ENCODE data around the gene COMMD10. TPM values are rescaled to one million over a fixed set of nuclear protein-coding genes. Genes with fewer than 3 reads are reported as not detected.

Gene COMMD10
- polyA plus RNA-seq, 1 donor from 2014 or later: 23.1 TPM

- Histone ChIP-seq H3K27me3 (ENCODE audit: insufficient read depth, low read depth, low read length) (no peaks in the 10 kb centered on the region), H2AFZ (ENCODE audit: low read depth, low read length) (no peak overlapping the region), H4K20me1 (ENCODE audit: insufficient read depth) (no peaks in the 10 kb centered on the region), H3K27ac (ENCODE audit: low read length) (no peak overlapping the region), H3K9me2 (ENCODE audit: insufficient read depth, low read length) (no peaks in the 10 kb centered on the region), H3K4me2 (ENCODE audit: low read length) (no peak overlapping the region), H3K9ac (ENCODE audit: low read length) (no peak overlapping the region), H3F3A (ENCODE audit: insufficient read depth, low read length, poor library complexity, severe bottlenecking) (no peaks in the 10 kb centered on the region), H3K36me3 (ENCODE audit: insufficient read depth, low read length) (no peaks in the 10 kb centered on the region), H3K4me3 (ENCODE audit: low read length) (no peak overlapping the region), H3K79me2 (replicated peaks; ENCODE audit: insufficient read depth, low read length) (no peaks in the 10 kb centered on the region), H3K9me3 (ENCODE audit: low read length) (no peaks in the 10 kb centered on the region)
- TF ChIP-seq REST (IDR thresholded peaks at IDR 0.05; ENCODE audit: borderline replicate concordance): no peak
- TF ChIP-seq TAF1 (IDR thresholded peaks at IDR 0.05; ENCODE audit: low read depth): no peak
- no peak for TF ChIP-seq CTCF (IDR thresholded peaks at IDR 0.05; ENCODE audit: poor library complexity, severe bottlenecking)
- TF ChIP-seq RAD21 (conservative IDR thresholded peaks at IDR 0.05): no peak
- no peak for TF ChIP-seq EP300 (conservative IDR thresholded peaks at IDR 0.05; ENCODE audit: poor library complexity, severe bottlenecking)
- no peak for TF ChIP-seq SMC3 (conservative IDR thresholded peaks at IDR 0.05; ENCODE audit: poor library complexity)
- no peak for TF ChIP-seq MXI1 (conservative IDR thresholded peaks at IDR 0.05; ENCODE audit: poor library complexity, severe bottlenecking)
- TF ChIP-seq EZH2 (IDR thresholded peaks at IDR 0.05; ENCODE audit: borderline replicate concordance, insufficient read depth, low read length, poor library complexity, severe bottlenecking): no peak
- no peak for TF ChIP-seq POLR2AphosphoS5 (IDR thresholded peaks at IDR 0.05)
Measured at GRCh38 chr5:116159006-116159405, 74.2 kb downstream of the COMMD10 start.

- Histone ChIP-seq H3K4me3 (ENCODE audit: low read length) (no peak overlapping the region), H3K27ac (ENCODE audit: low read length) (no peak overlapping the region), H3K9me3 (ENCODE audit: low read length) (no peaks in the 10 kb centered on the region), H3K9ac (ENCODE audit: low read length) (no peak overlapping the region), H3K4me2 (ENCODE audit: low read length) (no peak overlapping the region), H3K9me2 (ENCODE audit: insufficient read depth, low read length) (no peaks in the 10 kb centered on the region), H3K36me3 (ENCODE audit: insufficient read depth, low read length) (no peaks in the 10 kb centered on the region), H4K20me1 (ENCODE audit: insufficient read depth) (no peaks in the 10 kb centered on the region), H3K27me3 (ENCODE audit: insufficient read depth, low read depth, low read length) (no peaks in the 10 kb centered on the region), H3F3A (ENCODE audit: insufficient read depth, low read length, poor library complexity, severe bottlenecking) (no peaks in the 10 kb centered on the region), H2AFZ (ENCODE audit: low read depth, low read length) (no peak overlapping the region), H3K79me2 (replicated peaks; ENCODE audit: insufficient read depth, low read length) (no peaks in the 10 kb centered on the region)
- no peak for TF ChIP-seq TAF1 (IDR thresholded peaks at IDR 0.05; ENCODE audit: low read depth)
- no peak for TF ChIP-seq RAD21 (conservative IDR thresholded peaks at IDR 0.05)
- TF ChIP-seq CTCF (IDR thresholded peaks at IDR 0.05; ENCODE audit: poor library complexity, severe bottlenecking): no peak
- no peak for TF ChIP-seq EZH2 (IDR thresholded peaks at IDR 0.05; ENCODE audit: borderline replicate concordance, insufficient read depth, low read length, poor library complexity, severe bottlenecking)
- TF ChIP-seq EP300 (conservative IDR thresholded peaks at IDR 0.05; ENCODE audit: poor library complexity, severe bottlenecking): no peak
- TF ChIP-seq SMC3 (conservative IDR thresholded peaks at IDR 0.05; ENCODE audit: poor library complexity): no peak
- TF ChIP-seq REST (IDR thresholded peaks at IDR 0.05; ENCODE audit: borderline replicate concordance): no peak
- no peak for TF ChIP-seq MXI1 (conservative IDR thresholded peaks at IDR 0.05; ENCODE audit: poor library complexity, severe bottlenecking)
- TF ChIP-seq POLR2AphosphoS5 (IDR thresholded peaks at IDR 0.05): no peak
Measured at GRCh38 chr5:116174111-116174510, 89.3 kb downstream of the COMMD10 start.

Data from neural cell (in vitro differentiated cells).